Astrocyte (in vitro differentiated cells and primary cell): ENCODE results near the gene ACSF3. TPM values are rescaled to one million over a fixed set of nuclear protein-coding genes. Genes with fewer than 3 reads are reported as not detected.

Experiments
- DNase-seq: peaks from one replicate; pipeline ENCODE4 v3.0.0-alpha.2; 2010; ENCODE audit warnings: low read depth
- FAIRE-seq: peaks from 2 replicates; lab custom pipeline; 2011; peaks lifted over from hg19 to GRCh38; lab: Jason Lieb, UNC
- H2AFZ ChIP-seq: 2 replicates; pipeline ENCODE4 v1.6.0; 2012; ENCODE audit warnings: low read depth, low read length, inconsistent platforms
- H3K27ac ChIP-seq: 2 replicates; pipeline ENCODE4 v1.5.1; 2011; ENCODE audit warnings: low read depth, low read length, inconsistent platforms
- H3K27me3 ChIP-seq: 2 replicates; pipeline ENCODE4 v1.6.0; 2011; ENCODE audit warnings: low read length, inconsistent platforms; ENCODE audit not compliant: insufficient read depth
- H3K36me3 ChIP-seq: 2 replicates; pipeline ENCODE4 v1.5.1; 2011; ENCODE audit warnings: low read length, inconsistent platforms; ENCODE audit not compliant: insufficient read depth
- H3K4me1 ChIP-seq: 2 replicates; pipeline ENCODE4 v1.5.1; 2011; ENCODE audit warnings: low read length, inconsistent platforms; ENCODE audit not compliant: insufficient read depth
- H3K4me2 ChIP-seq: 2 replicates; pipeline ENCODE4 v1.6.0; 2012; ENCODE audit warnings: low read length, inconsistent platforms
- H3K4me3 ChIP-seq: 2 replicates; pipeline ENCODE4 v1.5.1; 2011; ENCODE audit warnings: low read depth, mild to moderate bottlenecking, low read length, inconsistent platforms; ENCODE audit not compliant: insufficient read depth
- H3K79me2 ChIP-seq: 2 replicates; pipeline ENCODE4 v1.6.0; 2012; ENCODE audit warnings: mild to moderate bottlenecking, low read length, inconsistent platforms; ENCODE audit not compliant: insufficient read depth
- H3K9ac ChIP-seq: 2 replicates; pipeline ENCODE4 v1.6.0; 2012; ENCODE audit warnings: mild to moderate bottlenecking, low read length, inconsistent platforms
- H3K9me3 ChIP-seq: 2 replicates; pipeline ENCODE4 v1.5.1; 2012; ENCODE audit warnings: low read depth, mild to moderate bottlenecking, low read length, inconsistent platforms; ENCODE audit not compliant: insufficient read depth
- H4K20me1 ChIP-seq: 2 replicates; pipeline ENCODE4 v1.6.0; 2012; ENCODE audit warnings: low read length, inconsistent platforms; ENCODE audit not compliant: insufficient read depth
- H3K27ac Mint-ChIP-seq: one replicate; pipeline ENCODE4 v1.8.0; 2021; ENCODE audit warnings: mild to moderate bottlenecking, mixed read lengths; ENCODE audit not compliant: unreplicated experiment
- H3K27me3 Mint-ChIP-seq: one replicate; pipeline ENCODE4 v1.8.0; 2021; ENCODE audit warnings: low read depth, mixed read lengths; ENCODE audit not compliant: unreplicated experiment
- H3K36me3 Mint-ChIP-seq: one replicate; pipeline ENCODE4 v1.8.0; 2021; ENCODE audit warnings: low read depth, mixed read lengths; ENCODE audit not compliant: unreplicated experiment
- H3K4me1 Mint-ChIP-seq: one replicate; pipeline ENCODE4 v1.8.0; 2021; ENCODE audit warnings: low read depth, mixed read lengths; ENCODE audit not compliant: unreplicated experiment
- H3K4me3 Mint-ChIP-seq: one replicate; pipeline ENCODE4 v1.8.0; 2021; ENCODE audit warnings: mild to moderate bottlenecking, moderate library complexity, mixed read lengths; ENCODE audit not compliant: unreplicated experiment
- H3K9me3 Mint-ChIP-seq: one replicate; pipeline ENCODE4 v1.8.0; 2021; ENCODE audit warnings: mild to moderate bottlenecking, mixed read lengths; ENCODE audit not compliant: unreplicated experiment
- CTCF ChIP-seq: IDR thresholded peaks from 2 replicates; pipeline ENCODE4 v1.5.1; 2011; ENCODE audit warnings: low read depth, mild to moderate bottlenecking, inconsistent platforms, low read length, moderate library complexity; ENCODE audit not compliant: insufficient read depth
- EZH2 ChIP-seq: IDR thresholded peaks from 2 replicates; pipeline ENCODE4 v1.6.1; 2012; ENCODE audit warnings: mild to moderate bottlenecking, low read length, inconsistent platforms; ENCODE audit not compliant: insufficient read depth
- total RNA-seq: library from RNA; stranded (reverse); gene quantifications from 2 replicates; pipeline ENCODE4 v1.2.1, GENCODE V29; 2021

Gene ACSF3
- total RNA-seq, 1 donor from 2014 or later: 17.0 TPM

- H4K20me1 ChIP-seq: no peaks in the 10 kb centered on the region
- no peaks in the 10 kb centered on the region for H3K4me1 ChIP-seq
- H3K4me3 ChIP-seq: no peak overlapping the region
- no peak overlapping the region for H3K4me3 Mint-ChIP-seq
- no peaks in the 10 kb centered on the region for H3K27me3 ChIP-seq
- no peaks in the 10 kb centered on the region for H3K9me3 ChIP-seq
- no peak overlapping the region for H2AFZ ChIP-seq
- H3K36me3 ChIP-seq: no peaks in the 10 kb centered on the region
- no peaks in the 10 kb centered on the region for H3K79me2 ChIP-seq
- no peaks in the 10 kb centered on the region for H3K4me1 Mint-ChIP-seq
- no peak for TF ChIP-seq EZH2
- no peak for TF ChIP-seq CTCF
- H3K27me3 Mint-ChIP-seq: peaks cover 34% of the 10 kb centered on the region
- H3K36me3 Mint-ChIP-seq: peaks cover 2% of the 10 kb centered on the region
- FAIRE-seq: no peak
- no peak overlapping the region for H3K27ac ChIP-seq
- H3K27ac Mint-ChIP-seq: no peak overlapping the region
- H3K9ac ChIP-seq: no peak overlapping the region
- no peak for DNase-seq
- H3K9me3 Mint-ChIP-seq: no peaks in the 10 kb centered on the region
- H3K4me2 ChIP-seq: no peak overlapping the region
Observed at GRCh38 chr16:89063768-89064320, 29.8 kb upstream of the ACSF3 start.

GRCh38 chr16:89064606-89065457 lies 28.8 kb upstream of the ACSF3 start:
- Histone ChIP-seq H3K4me3 (no peak overlapping the region), H4K20me1 (no peaks in the 10 kb centered on the region), H3K79me2 (no peaks in the 10 kb centered on the region), H3K9ac (no peak overlapping the region), H3K4me2 (no peak overlapping the region), H3K36me3 (no peaks in the 10 kb centered on the region), H3K27me3 (no peaks in the 10 kb centered on the region), H3K4me1 (no peaks in the 10 kb centered on the region), H3K27ac (no peak overlapping the region), H3K9me3 (no peaks in the 10 kb centered on the region), H2AFZ (no peak overlapping the region)
- peaks cover 2% of the 10 kb centered on the region for H3K36me3 Mint-ChIP-seq
- peaks cover 30% of the 10 kb centered on the region for H3K27me3 Mint-ChIP-seq
- DNase-seq (no peak), FAIRE-seq (no peak)
- no peaks in the 10 kb centered on the region for H3K4me1 Mint-ChIP-seq
- no peak overlapping the region for H3K4me3 Mint-ChIP-seq
- H3K9me3 Mint-ChIP-seq: no peaks in the 10 kb centered on the region
- H3K27ac Mint-ChIP-seq: no peak overlapping the region
- TF ChIP-seq EZH2 (no peak), CTCF (no peak)

GRCh38 chr16:89065458-89065822 lies 28.2 kb upstream of the ACSF3 start:
- no peak for TF ChIP-seq EZH2
- TF ChIP-seq CTCF: no peak
- H3K4me3 Mint-ChIP-seq: no peak overlapping the region
- no peaks in the 10 kb centered on the region for H3K9me3 Mint-ChIP-seq
- Histone ChIP-seq H3K4me1 (no peaks in the 10 kb centered on the region), H3K4me2 (no peak overlapping the region), H3K9ac (no peak overlapping the region), H3K4me3 (no peak overlapping the region), H2AFZ (no peak overlapping the region), H3K27me3 (no peaks in the 10 kb centered on the region), H3K79me2 (no peaks in the 10 kb centered on the region), H3K36me3 (no peaks in the 10 kb centered on the region), H3K9me3 (no peaks in the 10 kb centered on the region), H3K27ac (no peak overlapping the region), H4K20me1 (no peaks in the 10 kb centered on the region)
- H3K4me1 Mint-ChIP-seq: no peaks in the 10 kb centered on the region
- no peak overlapping the region for H3K27ac Mint-ChIP-seq
- H3K36me3 Mint-ChIP-seq: peaks cover 2% of the 10 kb centered on the region
- DNase-seq: no peak
- no peak for FAIRE-seq
- H3K27me3 Mint-ChIP-seq: peaks cover 25% of the 10 kb centered on the region
